Measurements from ENCODE around the gene RBBP8NL.

The RBBP8NL gene

GRCh38 chr20:62458275-62459251, 31.2 kb upstream of the RBBP8NL start:
- Histone ChIP-seq H3K27ac (ENCODE audit: low read depth, low read length, poor library complexity, severe bottlenecking) (no peak overlapping the region), H3K9me2 (ENCODE audit: low read depth, low read length) (no peaks in the 10 kb centered on the region), H3K4me3 (ENCODE audit: low read depth, low read length, poor library complexity, severe bottlenecking) (no peak overlapping the region), H3K4me1 (ENCODE audit: insufficient read depth, low read length, severe bottlenecking) (no peaks in the 10 kb centered on the region), H3K9me3 (ENCODE audit: low read length) (no peaks in the 10 kb centered on the region), H3K79me2 (ENCODE audit: insufficient read depth, low read length) (no peaks in the 10 kb centered on the region), H3F3A (ENCODE audit: insufficient read depth, low read length) (no peaks in the 10 kb centered on the region), H2AFZ (ENCODE audit: low read length) (no peak overlapping the region), H3K4me2 (ENCODE audit: low read length) (no peak overlapping the region), H3K27me3 (ENCODE audit: insufficient read depth, low read length) (0 out of 2 replicates have a peak, but pooled peaks cover 5% of the 10 kb centered on the region), H3K36me3 (ENCODE audit: insufficient read depth, low read length) (no peaks in the 10 kb centered on the region), H3K9ac (ENCODE audit: low read length) (no peak overlapping the region), H4K20me1 (ENCODE audit: insufficient read depth, low read length) (no peaks in the 10 kb centered on the region)
- no peak for TF ChIP-seq EZH2 (IDR thresholded peaks at IDR 0.05; ENCODE audit: borderline replicate concordance, low read length)
- no peak for TF ChIP-seq CTCF (IDR thresholded peaks at IDR 0.05; ENCODE audit: low read length)

- no peaks in the 10 kb centered on the region for H3K4me1 ChIP-seq (ENCODE audit: insufficient read depth, low read length, severe bottlenecking)
- no peaks in the 10 kb centered on the region for H3F3A ChIP-seq (ENCODE audit: insufficient read depth, low read length)
- H3K36me3 ChIP-seq (ENCODE audit: insufficient read depth, low read length) = no peaks in the 10 kb centered on the region
- H2AFZ ChIP-seq (ENCODE audit: low read length) = no peak overlapping the region
- 0 out of 2 replicates have a peak, but pooled peaks cover 5% of the 10 kb centered on the region for H3K27me3 ChIP-seq (ENCODE audit: insufficient read depth, low read length)
- H3K9me2 ChIP-seq (ENCODE audit: low read depth, low read length) = no peaks in the 10 kb centered on the region
- H3K4me3 ChIP-seq (ENCODE audit: low read depth, low read length, poor library complexity, severe bottlenecking) = no peak overlapping the region
- no peak overlapping the region for H3K4me2 ChIP-seq (ENCODE audit: low read length)
- TF ChIP-seq CTCF (IDR thresholded peaks at IDR 0.05; ENCODE audit: low read length) (no peak), EZH2 (IDR thresholded peaks at IDR 0.05; ENCODE audit: borderline replicate concordance, low read length) (no peak)
- no peak overlapping the region for H3K27ac ChIP-seq (ENCODE audit: low read depth, low read length, poor library complexity, severe bottlenecking)
- H3K79me2 ChIP-seq (ENCODE audit: insufficient read depth, low read length) = no peaks in the 10 kb centered on the region
- no peak overlapping the region for H3K9ac ChIP-seq (ENCODE audit: low read length)
- H4K20me1 ChIP-seq (ENCODE audit: insufficient read depth, low read length) = no peaks in the 10 kb centered on the region
- H3K9me3 ChIP-seq (ENCODE audit: low read length) = no peaks in the 10 kb centered on the region
Observed at GRCh38 chr20:62457831-62458230, 30.5 kb upstream of the RBBP8NL start.

GRCh38 chr20:62457098-62457497, 29.8 kb upstream of the RBBP8NL start:
- no peak overlapping the region for H3K9ac ChIP-seq (ENCODE audit: low read length)
- H3K27ac ChIP-seq (ENCODE audit: low read depth, low read length, poor library complexity, severe bottlenecking) = no peak overlapping the region
- H4K20me1 ChIP-seq (ENCODE audit: insufficient read depth, low read length) = no peaks in the 10 kb centered on the region
- H3F3A ChIP-seq (ENCODE audit: insufficient read depth, low read length) = no peaks in the 10 kb centered on the region
- no peak overlapping the region for H3K4me2 ChIP-seq (ENCODE audit: low read length)
- H3K4me3 ChIP-seq (ENCODE audit: low read depth, low read length, poor library complexity, severe bottlenecking) = no peak overlapping the region
- no peaks in the 10 kb centered on the region for H3K4me1 ChIP-seq (ENCODE audit: insufficient read depth, low read length, severe bottlenecking)
- H2AFZ ChIP-seq (ENCODE audit: low read length) = no peak overlapping the region
- TF ChIP-seq CTCF (IDR thresholded peaks at IDR 0.05; ENCODE audit: low read length) (no peak), EZH2 (IDR thresholded peaks at IDR 0.05; ENCODE audit: borderline replicate concordance, low read length) (no peak)
- H3K36me3 ChIP-seq (ENCODE audit: insufficient read depth, low read length) = no peaks in the 10 kb centered on the region
- H3K79me2 ChIP-seq (ENCODE audit: insufficient read depth, low read length) = no peaks in the 10 kb centered on the region
- no peaks in the 10 kb centered on the region for H3K9me2 ChIP-seq (ENCODE audit: low read depth, low read length)
- 0 out of 2 replicates have a peak, but pooled peaks cover 5% of the 10 kb centered on the region for H3K27me3 ChIP-seq (ENCODE audit: insufficient read depth, low read length)
- H3K9me3 ChIP-seq (ENCODE audit: low read length) = no peaks in the 10 kb centered on the region

Data from OCI-LY1 (cell line).